ENCODE results near the gene CUZD1.

CUZD1 gene

DNA sequence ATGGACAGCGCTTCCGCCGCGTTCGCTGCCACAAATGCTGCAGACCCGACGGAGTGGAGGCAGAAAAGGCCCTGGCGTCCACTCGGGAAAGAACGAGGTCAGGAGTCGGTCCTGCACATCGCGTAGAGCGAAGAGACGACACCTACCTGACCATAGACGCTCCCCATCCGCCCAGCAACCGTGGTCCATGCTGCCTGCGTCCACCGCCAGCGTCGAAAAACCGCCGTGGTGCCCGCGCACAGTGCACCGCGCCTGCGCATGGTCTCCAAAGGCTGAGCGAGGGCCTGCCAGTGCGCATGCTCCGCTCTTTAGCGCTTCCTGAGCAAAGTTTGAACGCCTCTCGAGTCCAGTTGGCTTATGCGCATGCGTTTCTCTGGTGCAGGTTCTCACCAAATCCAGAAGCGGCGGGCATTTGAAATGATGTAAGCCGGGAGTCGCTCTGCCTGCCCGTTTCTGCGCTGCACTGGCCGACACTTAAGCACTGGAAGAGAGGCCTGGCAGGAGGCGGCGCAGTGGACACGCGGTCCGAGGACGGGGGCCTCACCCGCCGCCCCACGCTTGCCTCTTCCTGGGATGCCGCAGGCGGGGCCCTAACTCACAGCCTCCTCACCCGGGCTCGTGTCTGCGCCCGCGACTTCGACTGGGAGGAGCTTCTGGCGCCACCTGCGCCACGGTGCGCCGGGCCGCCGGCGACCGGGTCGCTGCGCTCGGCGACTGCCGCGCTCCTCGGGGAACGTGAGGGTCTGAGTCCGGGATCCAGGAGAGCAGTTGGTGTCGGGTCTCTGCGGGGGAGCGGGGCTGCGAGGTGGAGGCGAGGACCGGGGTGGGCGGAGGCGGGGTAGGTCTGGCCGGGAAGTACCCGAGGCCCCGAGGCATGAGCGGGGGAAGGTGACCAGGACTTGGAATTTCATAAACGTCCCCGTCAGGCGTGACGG lies 33.9 kb upstream of the CUZD1 start, which contains the start of gene FAM24B:
FAM24B (minus strand) TSS at position 243 of the 935 bp plus-strand sequence. CDS start 29,066 bp downstream, outside the sequence.
- Histone ChIP-seq H2AK5ac (ENCODE audit: low read length) (no peak within 1 kb of the TSS), H2BK12ac (ENCODE audit: low read length) (no peak within 1 kb of the TSS), H2BK120ac (ENCODE audit: insufficient read depth, low read length, poor library complexity) (no peak within 1 kb of the TSS), H3K79me1 (ENCODE audit: low read length) (no peaks in the 10 kb centered on the region), H3K4ac (ENCODE audit: low read depth, low read length) (no peak within 1 kb of the TSS), H3K27me3 (ENCODE audit: insufficient read depth, low read length) (no peaks in the 10 kb centered on the region), H2BK5ac (ENCODE audit: low read depth, low read length, poor library complexity) (no peak within 1 kb of the TSS), H3K4me3 (ENCODE audit: low read depth, low read length) (peak within 1 kb of the TSS; percentile 39), H4K8ac (ENCODE audit: low read depth, low read length) (no peak within 1 kb of the TSS), H3K27ac (ENCODE audit: low read depth, low read length) (no peak within 1 kb of the TSS), H3K23ac (ENCODE audit: low read length) (no peak within 1 kb of the TSS), H3K79me2 (ENCODE audit: control insufficient read depth, insufficient read depth, low read length, poor library complexity) (no peaks in the 10 kb centered on the region), H3K4me1 (ENCODE audit: control insufficient read depth in 1 of 2, insufficient read depth in 2 of 2, low read length in 2 of 2) (no peaks in the 10 kb centered on the region), H4K91ac (ENCODE audit: low read depth, low read length) (no peak within 1 kb of the TSS), H3K36me3 (ENCODE audit: control insufficient read depth in 1 of 2, insufficient read depth in 2 of 2, low read length in 2 of 2) (no peaks in the 10 kb centered on the region), H3K18ac (ENCODE audit: low read length) (no peak within 1 kb of the TSS), H3K4me2 (ENCODE audit: low read length) (peak within 1 kb of the TSS; percentile 56), H2AFZ (ENCODE audit: insufficient read depth, low read length, poor library complexity) (no peak within 1 kb of the TSS), H4K12ac (ENCODE audit: low read depth, low read length) (no peak within 1 kb of the TSS), H3K9me3 (ENCODE audit: insufficient read depth, low read depth, low read length) (no peaks in the 10 kb centered on the region), H3K14ac (ENCODE audit: low read length) (no peak within 1 kb of the TSS), H3K9ac (ENCODE audit: low read length) (no peak within 1 kb of the TSS)
- peak; percentile 96 to 97 for DNase-seq
- no CpG with 5 or more reads among the region's 95 CpGs for WGBS (ENCODE audit: extremely low coverage, insufficient coverage, insufficient read length)

DNA sequence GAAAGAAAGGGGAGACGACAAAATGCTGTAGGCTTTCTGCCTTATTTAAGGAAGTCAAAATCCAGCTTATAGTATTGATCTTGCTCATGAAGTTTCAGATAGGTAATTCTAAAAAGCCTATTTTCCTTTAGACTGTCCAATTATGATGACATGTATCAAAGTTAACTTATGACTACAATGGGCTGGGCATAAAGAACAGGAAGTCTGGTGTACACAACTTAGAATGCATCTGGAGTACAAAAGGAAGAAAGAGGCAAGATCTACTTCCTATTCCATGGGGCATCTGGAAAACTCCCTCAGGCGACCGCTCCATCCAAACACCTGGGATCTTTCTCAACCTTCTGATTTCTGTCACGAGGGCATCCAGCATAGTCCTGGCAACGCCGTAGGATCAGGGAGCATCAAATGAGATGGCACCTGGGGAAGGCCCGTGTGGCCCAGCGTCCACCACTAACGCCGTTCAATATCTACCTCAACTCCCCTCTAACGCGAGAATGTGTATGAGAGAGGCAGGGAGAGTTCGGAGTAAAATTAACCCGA lies 33.2 kb upstream of the CUZD1 start:
- no peak overlapping the region for H2BK120ac ChIP-seq (ENCODE audit: insufficient read depth, low read length, poor library complexity)
- no peaks in the 10 kb centered on the region for H3K79me1 ChIP-seq (ENCODE audit: low read length)

DNA sequence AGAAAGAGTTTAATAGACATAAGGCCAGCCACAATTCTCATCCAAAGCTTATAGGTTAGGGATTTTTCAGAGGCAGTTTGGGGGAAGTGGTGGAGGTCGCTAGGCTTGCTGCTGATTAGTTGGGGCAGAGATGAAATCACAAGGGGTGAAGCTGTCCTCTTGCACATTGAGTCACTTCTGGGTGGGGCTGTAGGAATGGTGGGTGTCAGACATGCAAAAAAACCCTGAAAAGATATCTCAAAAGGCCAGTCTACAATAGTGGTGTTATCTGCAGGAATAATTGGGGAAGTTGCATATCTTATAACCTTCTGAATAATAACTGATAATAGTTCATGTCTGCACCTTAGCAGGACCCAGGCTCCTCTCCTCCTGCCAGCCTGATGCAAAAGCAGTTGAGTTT lies 31.6 kb upstream of the CUZD1 start:
- H3K23ac ChIP-seq (ENCODE audit: low read length) = no peak overlapping the region
- H2BK120ac ChIP-seq (ENCODE audit: insufficient read depth, low read length, poor library complexity) = no peak overlapping the region
- H4K8ac ChIP-seq (ENCODE audit: low read depth, low read length) = no peak overlapping the region
- H2AFZ ChIP-seq (ENCODE audit: insufficient read depth, low read length, poor library complexity) = no peak overlapping the region
- H3K36me3 ChIP-seq (ENCODE audit: control insufficient read depth in 1 of 2, insufficient read depth in 2 of 2, low read length in 2 of 2) = no peaks in the 10 kb centered on the region
- no peak overlapping the region for H4K91ac ChIP-seq (ENCODE audit: low read depth, low read length)
- H4K12ac ChIP-seq (ENCODE audit: low read depth, low read length) = no peak overlapping the region
- no peak overlapping the region for H3K4me2 ChIP-seq (ENCODE audit: low read length)
- H2AK5ac ChIP-seq (ENCODE audit: low read length) = no peak overlapping the region
- no peaks in the 10 kb centered on the region for H3K27me3 ChIP-seq (ENCODE audit: insufficient read depth, low read length)
- no peaks in the 10 kb centered on the region for H3K79me2 ChIP-seq (ENCODE audit: control insufficient read depth, insufficient read depth, low read length, poor library complexity)
- no peaks in the 10 kb centered on the region for H3K9me3 ChIP-seq (ENCODE audit: insufficient read depth, low read depth, low read length)
- DNase-seq = no peak
- H3K27ac ChIP-seq (ENCODE audit: low read depth, low read length) = no peak overlapping the region
- H3K4ac ChIP-seq (ENCODE audit: low read depth, low read length) = no peak overlapping the region
- H3K4me3 ChIP-seq (ENCODE audit: low read depth, low read length) = no peak overlapping the region
- H2BK5ac ChIP-seq (ENCODE audit: low read depth, low read length, poor library complexity) = no peak overlapping the region
- no peak overlapping the region for H2BK12ac ChIP-seq (ENCODE audit: low read length)
- no peaks in the 10 kb centered on the region for H3K4me1 ChIP-seq (ENCODE audit: control insufficient read depth in 1 of 2, insufficient read depth in 2 of 2, low read length in 2 of 2)
- no peak overlapping the region for H3K9ac ChIP-seq (ENCODE audit: low read length)
- no peaks in the 10 kb centered on the region for H3K79me1 ChIP-seq (ENCODE audit: low read length)
- no peak overlapping the region for H3K14ac ChIP-seq (ENCODE audit: low read length)
- WGBS (ENCODE audit: extremely low coverage, insufficient coverage, insufficient read length) = no CpG with 5 or more reads among the region's 1 CpG
- no peak overlapping the region for H3K18ac ChIP-seq (ENCODE audit: low read length)

More for the DNA sequence above, 33.2 kb upstream of the CUZD1 start:
- H4K8ac ChIP-seq (ENCODE audit: low read depth, low read length) = no peak overlapping the region
- H3K4ac ChIP-seq (ENCODE audit: low read depth, low read length) = no peak overlapping the region
- H2BK5ac ChIP-seq (ENCODE audit: low read depth, low read length, poor library complexity) = no peak overlapping the region
- H2AFZ ChIP-seq (ENCODE audit: insufficient read depth, low read length, poor library complexity) = no peak overlapping the region
- WGBS (ENCODE audit: extremely low coverage, insufficient coverage, insufficient read length) = no CpG with 5 or more reads among the region's 14 CpGs
- H3K27ac ChIP-seq (ENCODE audit: low read depth, low read length) = no peak overlapping the region
- H2AK5ac ChIP-seq (ENCODE audit: low read length) = no peak overlapping the region
- peak overlapping the region; percentile 38 for H3K4me3 ChIP-seq (ENCODE audit: low read depth, low read length)
- H3K18ac ChIP-seq (ENCODE audit: low read length) = no peak overlapping the region
- H3K4me2 ChIP-seq (ENCODE audit: low read length) = peak overlapping the region; percentile 9
- H4K91ac ChIP-seq (ENCODE audit: low read depth, low read length) = no peak overlapping the region
- H3K79me2 ChIP-seq (ENCODE audit: control insufficient read depth, insufficient read depth, low read length, poor library complexity) = no peaks in the 10 kb centered on the region
- no peaks in the 10 kb centered on the region for H3K4me1 ChIP-seq (ENCODE audit: control insufficient read depth in 1 of 2, insufficient read depth in 2 of 2, low read length in 2 of 2)
- no peak overlapping the region for H3K23ac ChIP-seq (ENCODE audit: low read length)
- H3K27me3 ChIP-seq (ENCODE audit: insufficient read depth, low read length) = no peaks in the 10 kb centered on the region
- H2BK12ac ChIP-seq (ENCODE audit: low read length) = no peak overlapping the region
- peak in 1 of 2 donors; percentile 1 for DNase-seq
- no peak overlapping the region for H3K14ac ChIP-seq (ENCODE audit: low read length)
- H4K12ac ChIP-seq (ENCODE audit: low read depth, low read length) = no peak overlapping the region
- H3K9ac ChIP-seq (ENCODE audit: low read length) = no peak overlapping the region
- no peaks in the 10 kb centered on the region for H3K9me3 ChIP-seq (ENCODE audit: insufficient read depth, low read depth, low read length)
- no peaks in the 10 kb centered on the region for H3K36me3 ChIP-seq (ENCODE audit: control insufficient read depth in 1 of 2, insufficient read depth in 2 of 2, low read length in 2 of 2)

DNA sequence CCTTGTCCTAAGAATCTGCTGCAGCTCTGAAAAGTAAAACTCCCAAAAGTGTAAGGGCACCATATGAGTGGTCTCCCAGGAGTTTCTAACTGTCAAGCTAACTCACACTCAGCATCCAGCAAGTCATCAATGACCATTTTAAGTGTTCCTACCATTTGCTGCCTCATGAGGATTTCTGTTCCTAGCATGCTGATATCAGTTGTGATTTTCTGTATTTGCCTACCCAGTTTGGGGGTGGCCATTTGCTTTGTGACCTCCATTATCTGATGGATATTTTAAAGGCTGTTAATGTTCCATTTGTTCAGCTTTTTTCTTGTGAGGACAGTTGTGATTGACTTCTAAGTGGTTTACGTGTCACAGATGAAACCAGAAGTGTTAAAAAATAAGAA lies 30.8 kb upstream of the CUZD1 start:
- H3K9me3 ChIP-seq (ENCODE audit: insufficient read depth, low read depth, low read length) = no peaks in the 10 kb centered on the region
- no peak overlapping the region for H2AK5ac ChIP-seq (ENCODE audit: low read length)
- H4K91ac ChIP-seq (ENCODE audit: low read depth, low read length) = no peak overlapping the region
- no peaks in the 10 kb centered on the region for H3K79me2 ChIP-seq (ENCODE audit: control insufficient read depth, insufficient read depth, low read length, poor library complexity)
- no peak overlapping the region for H4K12ac ChIP-seq (ENCODE audit: low read depth, low read length)
- no peak overlapping the region for H3K4me3 ChIP-seq (ENCODE audit: low read depth, low read length)
- H3K9ac ChIP-seq (ENCODE audit: low read length) = no peak overlapping the region
- H3K4me1 ChIP-seq (ENCODE audit: control insufficient read depth in 1 of 2, insufficient read depth in 2 of 2, low read length in 2 of 2) = no peaks in the 10 kb centered on the region
- H2AFZ ChIP-seq (ENCODE audit: insufficient read depth, low read length, poor library complexity) = no peak overlapping the region
- H3K27me3 ChIP-seq (ENCODE audit: insufficient read depth, low read length) = no peaks in the 10 kb centered on the region
- no peaks in the 10 kb centered on the region for H3K36me3 ChIP-seq (ENCODE audit: control insufficient read depth in 1 of 2, insufficient read depth in 2 of 2, low read length in 2 of 2)
- H3K14ac ChIP-seq (ENCODE audit: low read length) = no peak overlapping the region
- H2BK5ac ChIP-seq (ENCODE audit: low read depth, low read length, poor library complexity) = no peak overlapping the region
- H4K8ac ChIP-seq (ENCODE audit: low read depth, low read length) = no peak overlapping the region
- H3K23ac ChIP-seq (ENCODE audit: low read length) = no peak overlapping the region
- H3K4me2 ChIP-seq (ENCODE audit: low read length) = no peak overlapping the region
- no peak overlapping the region for H3K18ac ChIP-seq (ENCODE audit: low read length)
- no CpG with 5 or more reads among the region's 1 CpG for WGBS (ENCODE audit: extremely low coverage, insufficient coverage, insufficient read length)
- H3K79me1 ChIP-seq (ENCODE audit: low read length) = no peaks in the 10 kb centered on the region
- H2BK120ac ChIP-seq (ENCODE audit: insufficient read depth, low read length, poor library complexity) = no peak overlapping the region
- no peak overlapping the region for H3K4ac ChIP-seq (ENCODE audit: low read depth, low read length)
- no peak for DNase-seq
- H3K27ac ChIP-seq (ENCODE audit: low read depth, low read length) = no peak overlapping the region
- no peak overlapping the region for H2BK12ac ChIP-seq (ENCODE audit: low read length)
